Large intestine (tissue), 3 donors: ENCODE measurements around the gene SPATA7. TPM values are rescaled to one million over a fixed set of nuclear protein-coding genes. Genes with fewer than 3 reads are reported as not detected.

Experiments used
- DNase-seq, 2 donors: peaks; one replicate each; pipeline versions ENCODE4 v3.0.0 to v3.0.0-alpha.2; 2013
- H3K27ac ChIP-seq: one replicate; pipeline ENCODE4 v1.5.1; 2013; ENCODE audit warnings: low read length
- H3K27me3 ChIP-seq: 2 replicates; pipeline ENCODE4 v1.6.1; 2013; ENCODE audit warnings: low read length; ENCODE audit not compliant: control insufficient read depth, insufficient read depth
- H3K36me3 ChIP-seq: 2 replicates; pipeline ENCODE4 v1.6.1; 2013; ENCODE audit warnings: low read length; ENCODE audit not compliant: control insufficient read depth, insufficient read depth
- H3K4me1 ChIP-seq: one replicate; pipeline ENCODE4 v1.6.1; 2013; ENCODE audit warnings: low read length; ENCODE audit not compliant: control insufficient read depth, insufficient read depth
- H3K4me3 ChIP-seq: one replicate; pipeline ENCODE4 v1.5.1; 2013; ENCODE audit warnings: low read length
- H3K9me3 ChIP-seq: one replicate; pipeline ENCODE4 v1.6.1; 2013; ENCODE audit warnings: mild to moderate bottlenecking, low read depth, low read length, moderate library complexity; ENCODE audit not compliant: control insufficient read depth
- WGBS: methylation state at CpG from one replicate; pipeline ENCODE4 v1.1.5; 2013; ENCODE audit warnings: low lambda C conversion rate; ENCODE audit not compliant: insufficient coverage; 5-methylcytosine and 5-hydroxymethylcytosine counted together
- polyA plus RNA-seq: library from polyadenylated mRNA; unstranded; fragments of 120-200 nt; gene quantifications from one replicate; pipeline ENCODE4 v1.2.1, GENCODE V29; 2013

The SPATA7 gene
- polyA plus RNA-seq, 1 donor: 18.0 TPM

GRCh38 chr14:88479574-88479987 lies 94.1 kb downstream of the SPATA7 start:
- whole genome bisulfite sequencing: no CpG with 5 or more reads among the region's 40 CpGs
- H3K27me3 ChIP-seq: no peaks in the 10 kb centered on the region
- no peak overlapping the region for H3K27ac ChIP-seq
- H3K9me3 ChIP-seq: peaks cover 13% of the 10 kb centered on the region
- H3K36me3 ChIP-seq: peaks cover 18% of the 10 kb centered on the region
- H3K4me1 ChIP-seq: no peaks in the 10 kb centered on the region
- no peak overlapping the region for H3K4me3 ChIP-seq
- no peak for DNase-seq

GRCh38 chr14:88481059-88481458 lies 95.6 kb downstream of the SPATA7 start:
- peaks cover 13% of the 10 kb centered on the region for H3K9me3 ChIP-seq
- no peak for DNase-seq
- H3K27ac ChIP-seq: no peak overlapping the region
- no CpG with 5 or more reads among the region's 2 CpGs for WGBS
- H3K4me1 ChIP-seq: no peaks in the 10 kb centered on the region
- peaks cover 18% of the 10 kb centered on the region for H3K36me3 ChIP-seq
- H3K27me3 ChIP-seq: no peaks in the 10 kb centered on the region
- no peak overlapping the region for H3K4me3 ChIP-seq

- H3K9me3 ChIP-seq: peaks cover 13% of the 10 kb centered on the region
- no peak for DNase-seq
- no peaks in the 10 kb centered on the region for H3K4me1 ChIP-seq
- H3K4me3 ChIP-seq: no peak overlapping the region
- WGBS: no CpG with 5 or more reads among the region's 7 CpGs
- no peaks in the 10 kb centered on the region for H3K27me3 ChIP-seq
- no peak overlapping the region for H3K27ac ChIP-seq
- peaks cover 18% of the 10 kb centered on the region for H3K36me3 ChIP-seq
Measured at GRCh38 chr14:88481794-88482193, 96.3 kb downstream of the SPATA7 start.

- Histone ChIP-seq H3K27ac (no peak overlapping the region), H3K9me3 (peaks cover 13% of the 10 kb centered on the region), H3K4me3 (no peak overlapping the region), H3K27me3 (no peaks in the 10 kb centered on the region), H3K4me1 (no peaks in the 10 kb centered on the region), H3K36me3 (peaks cover 17% of the 10 kb centered on the region)
- no peak for DNase-seq
- 100% methylated on average over 1 of the region's 3 CpGs for WGBS
Measured at GRCh38 chr14:88482524-88482923, 97.1 kb downstream of the SPATA7 start.

Other genes with a start within 250 kb of the SPATA7 start
- gene KCNK10, start 62.4 kb upstream of the SPATA7 start, polyA plus RNA-seq: 4.5 TPM
- gene PTPN21, start 169.3 kb downstream of the SPATA7 start, polyA plus RNA-seq: 11.9 TPM
- 65.0 TPM for gene ZC3H14, start 177.4 kb downstream of the SPATA7 start, polyA plus RNA-seq